ENCODE measurements around the gene GLP2R.
"Not testable (repeated sequence)": the region's sequence is repeated elsewhere in the genome, so short reads cannot be mapped to it uniquely, and the experiment has no call there.

The GLP2R gene

DNA sequence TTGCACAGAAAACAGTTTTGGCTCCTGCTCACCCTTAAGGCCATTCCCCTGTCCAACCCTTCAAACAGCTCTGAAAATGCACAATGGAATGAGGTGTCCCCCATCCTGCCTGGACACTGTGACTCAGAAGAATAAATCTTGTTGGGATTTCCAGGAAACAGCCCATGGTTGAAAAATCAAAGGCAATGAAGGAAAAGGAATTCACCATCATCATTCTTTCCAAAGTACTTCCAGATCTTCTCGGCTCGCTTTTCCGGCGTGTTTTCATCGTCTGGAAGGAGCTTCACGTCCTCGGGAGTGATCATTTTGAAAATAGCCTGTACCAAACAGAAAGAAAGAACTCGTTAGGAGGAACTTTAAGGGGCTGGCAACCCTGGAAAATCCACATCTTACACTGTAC lies 75.1 kb downstream of the GLP2R start:
- DNase-seq, result no peak

DNA sequence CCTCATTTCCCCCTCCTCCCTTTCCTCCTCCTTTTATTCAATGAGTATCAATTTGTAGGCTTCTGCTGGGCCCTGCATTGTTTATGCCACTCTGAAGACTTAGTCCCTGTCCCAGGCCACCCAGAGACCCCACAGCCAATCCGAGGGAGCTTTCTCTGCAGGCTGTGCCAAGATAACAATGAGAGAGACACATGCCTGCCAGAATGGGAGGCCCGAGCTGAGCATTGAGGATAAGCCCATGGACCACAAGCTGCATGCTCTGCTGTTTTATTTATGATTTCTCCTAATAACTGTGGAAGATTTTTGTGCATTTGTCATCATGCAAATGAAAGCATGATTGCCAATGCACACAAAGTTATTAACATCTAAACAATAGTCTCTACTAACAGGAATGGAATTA lies 76.4 kb downstream of the GLP2R start:
- DNase-seq, result no peak

- DNase-seq, result no peak
Observed at GRCh38 chr17:9904277-9905077, 78.8 kb downstream of the GLP2R start.

DNA sequence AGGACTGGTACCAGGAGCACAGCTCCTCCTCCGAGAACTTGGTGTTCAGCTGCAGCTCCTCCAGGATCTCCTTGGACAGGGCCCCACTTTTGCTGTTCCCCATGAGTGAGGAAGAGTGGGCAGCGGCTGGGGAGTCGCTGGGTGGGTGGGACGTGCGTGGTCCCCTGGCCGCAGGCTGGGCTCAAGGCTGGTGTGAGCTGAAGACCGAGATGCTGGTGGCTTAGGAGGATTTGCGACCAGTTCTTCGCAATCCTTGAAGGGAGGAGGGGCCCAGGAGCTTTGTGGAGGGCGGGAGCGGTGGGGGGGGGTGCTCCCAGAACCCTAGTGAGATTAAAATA lies 79.3 kb downstream of the GLP2R start, which contains the start of gene RCVRN:
Gene RCVRN, minus strand, starts transcription at position 194 of the 338 bp plus-strand sequence. Its CDS starts 91 bp downstream, at position 103.
- DNase-seq, result no peak

DNA sequence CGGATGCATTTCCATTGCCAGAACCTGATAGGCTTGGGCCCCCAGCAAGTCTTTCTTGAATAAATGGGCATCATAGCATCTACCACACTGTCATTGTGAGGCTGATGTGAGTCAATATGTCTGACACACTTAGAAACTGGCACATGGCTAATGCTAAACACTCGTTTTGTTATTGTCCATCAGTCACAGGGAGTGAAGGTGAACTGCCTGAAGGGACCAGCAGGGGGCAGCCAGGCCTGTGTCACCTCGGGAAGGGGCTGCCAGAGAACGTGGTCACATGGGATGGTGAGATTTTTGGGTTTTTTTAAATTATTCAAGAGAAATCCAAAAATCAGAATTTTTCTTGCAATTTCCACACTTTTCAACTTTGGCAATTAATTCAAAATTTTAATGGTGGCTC lies 80.2 kb downstream of the GLP2R start:
- peak; percentile 38 for DNase-seq

DNA sequence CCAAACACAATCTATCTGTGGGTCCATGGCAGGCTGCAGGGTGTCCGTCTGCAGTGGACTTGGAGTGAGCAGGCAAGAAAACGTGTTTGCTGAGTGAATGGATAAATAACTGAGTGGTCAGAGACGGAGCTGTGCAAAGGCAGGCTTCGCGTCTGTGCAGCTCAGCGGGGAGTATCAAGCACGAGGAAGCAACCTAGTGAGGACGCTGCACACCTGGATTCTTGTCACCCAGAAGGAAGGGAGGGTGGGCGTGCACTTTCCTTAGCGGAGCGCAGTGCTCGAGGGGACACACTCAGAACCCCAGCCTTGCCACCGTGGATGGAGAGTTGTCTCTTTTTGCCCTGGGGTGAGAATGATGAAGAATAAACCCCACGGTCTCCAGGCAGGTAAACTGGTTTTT lies 80.9 kb downstream of the GLP2R start:
- DNase-seq, result no peak

- DNase-seq, result no peak
Observed at GRCh38 chr17:9907131-9907530, 81.4 kb downstream of the GLP2R start.

DNA sequence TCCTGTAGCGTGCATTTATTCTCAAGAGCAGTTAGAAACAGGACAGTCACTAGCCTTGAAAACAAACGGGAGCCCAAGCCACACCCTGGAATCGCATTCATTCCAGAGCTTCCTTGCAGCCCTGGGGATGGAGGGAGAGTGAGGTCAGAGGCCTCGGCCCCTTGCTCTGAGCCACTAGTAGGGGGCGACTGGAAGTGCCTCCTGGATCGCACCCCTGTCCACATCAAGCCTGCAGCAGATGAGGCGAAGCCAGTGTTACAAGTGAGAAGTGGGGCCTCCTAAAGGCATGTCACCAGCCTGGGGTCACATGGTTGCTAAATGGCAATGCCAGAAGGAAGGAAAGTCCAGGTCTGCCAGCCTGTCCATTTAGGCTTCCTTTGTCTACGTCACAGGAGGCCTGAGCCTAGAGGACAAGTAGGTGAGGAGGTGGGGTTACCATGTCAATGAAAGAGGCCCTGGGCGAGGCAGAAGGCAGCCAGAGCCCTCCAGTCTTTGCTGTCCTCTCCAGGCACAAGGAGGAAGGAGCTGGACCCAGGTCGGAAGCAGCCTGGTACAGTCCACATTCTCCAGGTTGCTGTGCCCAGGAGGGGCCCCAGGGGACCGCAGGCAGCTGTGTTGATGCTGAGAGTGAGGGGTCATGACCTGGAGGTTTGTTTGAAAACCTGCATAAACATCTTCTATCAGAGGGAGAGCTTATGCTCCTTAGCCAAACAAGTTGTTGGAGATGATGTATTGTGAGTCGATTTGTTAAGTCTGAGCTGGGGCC lies 82.3 kb downstream of the GLP2R start:
- no peak for DNase-seq

GRCh38 chr17:9908649-9909042 lies 82.9 kb downstream of the GLP2R start:
- DNase-seq, result no peak

DNA sequence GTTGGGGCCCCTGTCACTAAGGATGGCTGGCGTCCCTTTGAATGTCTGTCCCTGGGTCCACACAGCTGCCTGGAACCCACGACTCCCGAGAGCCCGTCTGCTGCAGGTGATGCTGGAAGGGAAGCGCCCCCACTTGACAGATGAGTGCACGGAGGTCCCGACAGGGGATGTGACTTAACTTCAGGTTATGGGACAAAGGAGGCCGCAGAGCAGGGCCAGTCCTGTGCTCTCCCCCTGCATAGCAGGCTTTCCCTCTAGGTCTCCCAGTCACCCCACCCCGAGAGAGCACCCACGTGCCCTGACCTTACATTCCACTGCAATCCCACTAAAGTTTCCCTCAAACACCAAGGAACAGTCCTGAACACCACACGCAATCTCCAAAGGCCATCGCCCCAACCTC lies 85.4 kb downstream of the GLP2R start:
- DNase-seq, result no peak

- DNase-seq, result no peak
Observed at GRCh38 chr17:9912121-9913099, 86.7 kb downstream of the GLP2R start.

GRCh38 chr17:9913476-9913875 lies 87.8 kb downstream of the GLP2R start:
- no peak for DNase-seq

- DNase-seq, result no peak
Observed at GRCh38 chr17:9916108-9916507, 90.4 kb downstream of the GLP2R start.

- no peak for DNase-seq
Observed at GRCh38 chr17:9917131-9917530, 91.4 kb downstream of the GLP2R start.

DNA sequence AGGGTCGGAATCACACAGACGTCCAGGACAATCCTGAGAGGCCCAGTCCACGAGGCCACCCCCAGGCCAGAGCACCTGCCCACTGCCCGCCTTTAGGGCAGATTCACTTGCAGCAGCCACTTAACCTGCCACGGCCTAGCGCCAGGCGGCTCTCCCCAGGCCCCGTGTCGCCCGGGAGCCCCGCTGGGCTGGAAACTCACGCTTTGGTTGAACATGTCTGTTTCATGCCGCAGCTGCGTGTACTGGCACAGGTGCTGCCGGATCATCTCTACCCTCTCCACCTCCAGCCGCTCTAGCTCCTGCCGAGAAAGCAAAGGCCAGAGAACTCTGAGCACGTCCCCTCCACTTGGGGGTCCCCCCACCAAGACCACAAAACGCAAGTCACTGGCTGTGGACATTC lies 92.1 kb downstream of the GLP2R start:
- no peak for DNase-seq

GRCh38 chr17:9918352-9918751 lies 92.6 kb downstream of the GLP2R start:
- no peak for DNase-seq

DNA sequence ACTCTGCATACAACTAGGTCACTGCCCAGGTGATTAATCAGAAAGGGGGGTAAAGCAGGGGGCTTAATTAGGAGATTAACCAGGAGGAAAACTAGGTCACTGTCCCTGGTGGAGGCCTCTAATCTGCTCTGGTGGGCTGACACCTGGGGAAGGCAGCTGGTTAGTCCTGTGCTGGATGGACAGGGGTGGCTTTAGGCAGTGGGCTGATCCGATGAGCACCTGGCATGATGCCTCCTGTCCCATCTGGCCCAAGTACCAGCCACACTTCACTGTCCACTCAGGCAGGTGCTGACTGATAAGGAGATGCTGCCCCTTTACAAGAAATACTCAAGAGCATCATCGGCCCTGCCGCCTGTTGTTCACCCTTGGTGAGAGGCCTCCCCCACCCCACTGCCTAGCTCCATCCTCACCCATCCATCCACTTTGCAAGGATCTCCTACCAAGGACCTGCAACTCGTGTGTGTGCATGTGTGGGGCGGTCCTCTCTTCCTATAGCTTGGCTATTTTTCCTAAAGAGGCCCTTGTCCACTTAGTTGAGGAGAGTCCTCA lies 93.2 kb downstream of the GLP2R start:
- no peak for DNase-seq

DNA sequence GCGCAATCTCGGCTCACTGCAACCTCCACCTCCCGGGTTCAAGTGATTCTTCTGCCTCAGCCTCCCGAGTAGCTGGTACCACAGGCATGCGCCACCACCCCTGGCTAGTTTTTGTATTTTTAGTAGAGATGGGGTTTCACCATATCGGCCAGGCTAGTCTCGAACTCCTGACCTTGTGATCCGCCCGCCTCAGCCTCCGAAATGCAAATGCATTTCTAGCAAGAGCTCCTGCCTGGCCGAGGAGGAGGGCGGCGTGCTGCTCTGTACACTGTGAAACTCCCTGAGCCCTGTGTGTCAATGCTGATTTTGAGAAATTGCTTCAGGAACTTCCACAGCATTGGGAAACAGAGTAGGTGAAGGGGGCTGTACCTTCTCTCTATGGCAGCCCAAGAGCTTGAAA lies 95.5 kb downstream of the GLP2R start:
- DNase-seq, result not testable (repeated sequence)

DNA sequence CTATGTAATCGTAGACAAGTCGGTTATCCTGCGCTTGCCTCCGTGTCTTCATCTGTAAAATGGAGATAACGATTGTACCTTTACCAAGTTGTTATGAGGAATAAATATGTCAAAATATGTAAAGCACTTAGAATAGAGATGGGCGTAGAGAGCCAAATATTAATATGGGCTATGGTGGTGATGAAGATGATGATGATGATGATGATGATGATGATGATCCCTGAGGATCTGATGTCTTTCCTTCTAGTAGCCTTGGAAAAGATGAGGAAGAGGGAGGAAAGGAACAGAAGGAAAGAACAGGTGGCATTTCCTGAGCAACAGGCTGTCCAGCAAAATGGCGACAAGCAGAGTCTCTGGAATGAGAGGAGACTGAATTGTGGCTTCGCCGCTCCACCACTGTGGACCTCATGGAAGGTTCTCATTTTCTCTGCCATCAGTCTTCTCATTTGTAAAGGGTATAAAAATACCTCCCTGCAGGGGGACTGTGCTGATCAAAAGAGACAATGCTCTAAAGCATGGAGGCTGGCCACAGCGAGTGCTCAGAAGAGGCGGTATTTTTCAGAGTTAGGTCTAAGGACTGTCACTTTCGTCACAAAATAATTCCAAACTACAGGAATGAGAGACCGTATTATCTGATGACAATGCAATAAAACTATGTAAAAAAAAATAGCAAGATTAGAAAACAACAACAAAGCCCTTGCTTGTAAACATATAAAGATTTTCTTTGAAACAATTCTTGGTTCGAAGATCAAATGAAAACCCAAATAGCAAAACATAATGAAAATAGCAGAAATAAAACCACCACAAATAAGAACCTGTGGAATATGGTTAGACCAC lies 96.5 kb downstream of the GLP2R start:
- no peak for DNase-seq

- DNase-seq, result no peak
Observed at GRCh38 chr17:9924735-9925191, 99.0 kb downstream of the GLP2R start.

DNA sequence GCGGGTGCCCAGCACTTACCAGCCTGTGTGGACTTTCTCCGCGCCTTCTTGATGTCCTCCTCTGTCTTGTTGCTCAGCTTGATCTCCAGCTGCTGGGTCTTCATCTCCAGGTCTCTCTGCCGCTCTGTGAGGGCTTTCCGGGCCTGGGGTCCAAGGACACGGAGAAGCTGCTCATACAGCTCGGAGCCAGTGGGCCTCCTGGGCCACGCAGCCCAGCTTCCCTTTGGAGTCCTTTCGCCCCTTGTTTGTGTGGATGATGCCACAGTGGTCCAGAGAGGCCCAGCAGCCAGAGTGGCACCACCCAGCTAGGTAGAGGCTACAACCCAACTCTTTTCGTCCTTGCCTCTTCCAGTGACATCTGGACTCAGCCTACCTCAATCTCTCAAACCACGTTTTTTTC lies 99.7 kb downstream of the GLP2R start:
- DNase-seq, result no peak
